ENCODE data around the gene SLC25A46.

The SLC25A46 gene

DNA sequence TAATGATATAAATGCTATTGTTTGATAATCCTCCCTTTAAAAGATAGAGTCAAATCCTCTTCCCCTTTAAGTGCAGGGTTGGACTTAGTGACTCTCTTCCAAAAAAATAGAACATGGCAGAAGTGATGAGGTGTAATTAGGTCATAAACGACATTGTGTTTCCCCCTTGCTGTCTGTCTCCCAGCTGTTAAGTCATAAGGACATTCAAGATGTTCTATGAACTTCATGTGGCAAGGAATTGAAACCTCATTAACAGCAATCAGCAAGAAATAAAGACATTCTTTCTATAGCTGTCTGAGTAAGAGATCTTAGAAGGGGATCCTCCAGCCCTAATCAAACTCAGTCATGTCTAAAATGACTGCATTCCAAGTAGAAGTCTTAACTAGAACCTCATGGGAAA is 3.3 kb upstream of the SLC25A46 start:
- Histone ChIP-seq H3K9me2 (replicated peaks; ENCODE audit: insufficient read depth, low read length) (no peaks in the 10 kb centered on the region), H2AFZ (ENCODE audit: low read depth, low read length, severe bottlenecking) (no peak overlapping the region), H3K27ac (ENCODE audit: low read depth, low read length) (no peak overlapping the region), H3K4me3 (ENCODE audit: insufficient read depth, low read length, poor library complexity, severe bottlenecking) (no peak overlapping the region), H3F3A (ENCODE audit: insufficient read depth) (no peaks in the 10 kb centered on the region), H3K27me3 (ENCODE audit: low read length) (0 out of 2 replicates have a peak, but pooled peaks cover 3% of the 10 kb centered on the region), H3K36me3 (ENCODE audit: low read length) (no peaks in the 10 kb centered on the region), H3K4me2 (ENCODE audit: low read depth, low read length, poor library complexity, severe bottlenecking) (no peak overlapping the region), H3K79me2 (ENCODE audit: insufficient read depth, low read length) (peaks cover 16% of the 10 kb centered on the region), H4K20me1 (ENCODE audit: low read depth, low read length) (no peaks in the 10 kb centered on the region), H3K9me3 (ENCODE audit: insufficient read depth, low read length) (no peaks in the 10 kb centered on the region), H3K9ac (ENCODE audit: low read length) (no peak overlapping the region)
- no peak for TF ChIP-seq EZH2phosphoT487 (conservative IDR thresholded peaks at IDR 0.05; ENCODE audit: low read length)
- TF ChIP-seq, protein P1, sequence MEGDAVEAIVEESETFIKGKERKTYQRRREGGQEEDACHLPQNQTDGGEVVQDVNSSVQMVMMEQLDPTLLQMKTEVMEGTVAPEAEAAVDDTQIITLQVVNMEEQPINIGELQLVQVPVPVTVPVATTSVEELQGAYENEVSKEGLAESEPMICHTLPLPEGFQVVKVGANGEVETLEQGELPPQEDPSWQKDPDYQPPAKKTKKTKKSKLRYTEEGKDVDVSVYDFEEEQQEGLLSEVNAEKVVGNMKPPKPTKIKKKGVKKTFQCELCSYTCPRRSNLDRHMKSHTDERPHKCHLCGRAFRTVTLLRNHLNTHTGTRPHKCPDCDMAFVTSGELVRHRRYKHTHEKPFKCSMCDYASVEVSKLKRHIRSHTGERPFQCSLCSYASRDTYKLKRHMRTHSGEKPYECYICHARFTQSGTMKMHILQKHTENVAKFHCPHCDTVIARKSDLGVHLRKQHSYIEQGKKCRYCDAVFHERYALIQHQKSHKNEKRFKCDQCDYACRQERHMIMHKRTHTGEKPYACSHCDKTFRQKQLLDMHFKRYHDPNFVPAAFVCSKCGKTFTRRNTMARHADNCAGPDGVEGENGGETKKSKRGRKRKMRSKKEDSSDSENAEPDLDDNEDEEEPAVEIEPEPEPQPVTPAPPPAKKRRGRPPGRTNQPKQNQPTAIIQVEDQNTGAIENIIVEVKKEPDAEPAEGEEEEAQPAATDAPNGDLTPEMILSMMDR (IDR thresholded peaks at IDR 0.05; ENCODE audit: insufficient read depth, low read length, poor library complexity, severe bottlenecking) = no peak

DNA sequence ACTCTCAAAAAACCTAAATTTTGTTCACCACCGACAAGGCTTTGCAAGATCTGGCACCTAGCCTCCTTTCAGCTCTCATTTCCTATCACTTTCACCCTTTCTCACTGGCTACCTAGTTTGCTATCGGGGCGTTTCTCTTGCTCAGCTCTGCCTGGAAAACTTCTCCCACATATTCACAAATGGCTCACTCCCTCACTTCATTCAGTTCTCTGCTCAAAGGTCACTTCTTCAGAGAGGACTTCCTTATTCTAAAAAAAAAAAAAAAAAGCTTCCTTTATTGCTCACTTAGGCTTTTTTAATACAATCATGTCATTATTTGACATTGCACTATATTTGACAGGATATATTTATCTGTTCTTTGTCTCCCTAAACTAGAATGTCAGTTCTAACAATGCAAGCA is 2.1 kb upstream of the SLC25A46 start:
- Histone ChIP-seq H3K27ac (ENCODE audit: low read depth, low read length) (no peak overlapping the region), H3K9me3 (ENCODE audit: insufficient read depth, low read length) (no peaks in the 10 kb centered on the region), H3K9ac (ENCODE audit: low read length) (no peak overlapping the region), H3K4me3 (ENCODE audit: insufficient read depth, low read length, poor library complexity, severe bottlenecking) (no peak overlapping the region), H3K79me2 (ENCODE audit: insufficient read depth, low read length) (peaks cover 26% of the 10 kb centered on the region), H2AFZ (ENCODE audit: low read depth, low read length, severe bottlenecking) (peak overlapping the region; percentile 11), H3K4me2 (ENCODE audit: low read depth, low read length, poor library complexity, severe bottlenecking) (peak overlapping the region; percentile 37), H3K9me2 (replicated peaks; ENCODE audit: insufficient read depth, low read length) (no peaks in the 10 kb centered on the region), H3F3A (ENCODE audit: insufficient read depth) (no peaks in the 10 kb centered on the region), H3K27me3 (ENCODE audit: low read length) (0 out of 2 replicates have a peak, but pooled peaks cover 3% of the 10 kb centered on the region), H3K36me3 (ENCODE audit: low read length) (no peaks in the 10 kb centered on the region; the same call in 1 of the 2 replicates), H4K20me1 (ENCODE audit: low read depth, low read length) (no peaks in the 10 kb centered on the region)
- no peak for TF ChIP-seq EZH2phosphoT487 (conservative IDR thresholded peaks at IDR 0.05; ENCODE audit: low read length)
- TF ChIP-seq, protein P1 (IDR thresholded peaks at IDR 0.05; ENCODE audit: insufficient read depth, low read length, poor library complexity, severe bottlenecking) = no peak

DNA sequence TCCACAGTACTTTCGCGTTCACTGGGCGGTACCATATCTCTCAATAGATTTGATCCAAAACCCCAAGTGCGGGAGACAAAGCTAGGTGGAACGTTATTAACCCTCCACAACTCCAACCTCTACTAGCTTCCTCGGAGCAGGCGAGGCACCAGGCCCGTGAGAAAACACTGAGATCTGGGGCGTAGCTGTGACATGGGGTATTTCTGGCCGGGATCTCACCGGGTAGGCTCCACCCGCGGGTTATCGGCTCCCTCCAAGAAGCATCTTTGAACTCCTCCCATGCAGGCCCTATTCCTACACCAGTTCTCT is 350 bp upstream of the SLC25A46 start:
- Histone ChIP-seq H3K9me2 (replicated peaks; ENCODE audit: insufficient read depth, low read length) (no peaks in the 10 kb centered on the region), H3F3A (ENCODE audit: insufficient read depth) (no peaks in the 10 kb centered on the region; the same call in 1 of the 2 replicates), H3K9me3 (ENCODE audit: insufficient read depth, low read length) (no peaks in the 10 kb centered on the region), H3K4me2 (ENCODE audit: low read depth, low read length, poor library complexity, severe bottlenecking) (peak overlapping the region; percentile 99), H3K27me3 (ENCODE audit: low read length) (0 out of 2 replicates have a peak, but pooled peaks cover 3% of the 10 kb centered on the region), H3K79me2 (ENCODE audit: insufficient read depth, low read length) (peaks cover 38% of the 10 kb centered on the region), H3K36me3 (ENCODE audit: low read length) (peaks cover 7% of the 10 kb centered on the region; the same call in 1 of the 2 replicates), H3K9ac (ENCODE audit: low read length) (peak overlapping the region; percentile 95), H4K20me1 (ENCODE audit: low read depth, low read length) (peaks cover 7% of the 10 kb centered on the region; the same call in 1 of the 2 replicates), H3K4me3 (ENCODE audit: insufficient read depth, low read length, poor library complexity, severe bottlenecking) (peak overlapping the region; percentile 100), H2AFZ (ENCODE audit: low read depth, low read length, severe bottlenecking) (peak overlapping the region; percentile 99), H3K27ac (ENCODE audit: low read depth, low read length) (no peak overlapping the region)
- TF ChIP-seq EZH2phosphoT487 (conservative IDR thresholded peaks at IDR 0.05; ENCODE audit: low read length) = no peak
- TF ChIP-seq, protein P1 (IDR thresholded peaks at IDR 0.05; ENCODE audit: insufficient read depth, low read length, poor library complexity, severe bottlenecking) = no peak
